Adrenal gland (tissue), 12 donors: ENCODE data around the gene ZNF337. TPM values are rescaled to one million over a fixed set of nuclear protein-coding genes. Genes with fewer than 3 reads are reported as not detected.
"Not testable (repeated sequence)": the region's sequence is repeated elsewhere in the genome, so short reads cannot be mapped to it uniquely, and the experiment has no call there.

Experiments
- DNase-seq, 7 donors: peaks; one replicate each; pipeline ENCODE4 v3.0.0-alpha.2; 2019 to 2020
- H3K27ac ChIP-seq, 5 donors: fragments of 200-600 bp; sonication (generic) in 4 of 5; 1 replicate in 3 of 5; 2 replicates in 2 of 5; pipeline versions ENCODE4 v1.5.1 to v1.8.0; 2016 to 2020; ENCODE audit warnings: mild to moderate bottlenecking in 1 of 5
- H3K27me3 ChIP-seq: fragments of 200-600 bp; 2 replicates; pipeline ENCODE4 v1.8.0; 2021
- H3K36me3 ChIP-seq, 2 donors: fragments of 200-600 bp; replicated peaks in 1 of 2; 1 replicate in 1 of 2; 2 replicates in 1 of 2; pipeline versions ENCODE4 v1.5.1 to v1.8.0; 2018 to 2022
- H3K4me1 ChIP-seq, 2 donors: fragments of 200-600 bp; replicated peaks in 1 of 2; 1 replicate in 1 of 2; 2 replicates in 1 of 2; pipeline versions ENCODE4 v1.5.1 to v1.8.0; 2018 to 2021
- H3K4me3 ChIP-seq, 4 donors: fragments of 200-600 bp; sonication (generic) in 3 of 4; one replicate each; pipeline ENCODE4 v1.5.1; 2016 to 2018
- H3K9me3 ChIP-seq, 3 donors: fragments of 200-600 bp; sonication (generic) in 1 of 3; replicated peaks in 1 of 3; 1 replicate in 2 of 3; 2 replicates in 1 of 3; pipeline versions ENCODE4 v1.5.1 to v1.8.0; 2016 to 2021
- CTCF ChIP-seq, 6 experiments: fragments of 450-650 bp in 4 of 6; fragments of 200-600 bp in 2 of 6; sonication (generic) in 1 of 6; IDR thresholded peaks; 1 replicate in 5 of 6; 2 replicates in 1 of 6; pipeline versions ENCODE4 v1.5.1 to v1.8.0; 2016 to 2021; ENCODE audit warnings: antibody characterized with exemption in 6 of 6, mild to moderate bottlenecking in 2 of 6, moderate library complexity in 1 of 6
- POLR2A ChIP-seq, 2 donors: fragments of 450-650 bp; IDR thresholded peaks; one replicate each; pipeline ENCODE4 v1.6.1; 2017; ENCODE audit warnings: antibody characterized with exemption in 2 of 2, mild to moderate bottlenecking in 2 of 2, moderate library complexity in 1 of 2
- WGBS, 4 donors: extraction: QIAGEN DNeasy Blood & Tissue Kit in 2 of 4; methylation state at CpG; one replicate each; pipeline versions ENCODE4 v1.1.5 to v1.1.7; 2013 to 2017; 5-methylcytosine and 5-hydroxymethylcytosine counted together
- intact Hi-C, 2 donors: fragments of 100-400 bp; cut with DNase I; formaldehyde crosslinking; loops; one replicate each; pipeline versions ENCODE4 v1.14.1 to v1.15.0; 2022 to 2023
- polyA plus RNA-seq, 3 donors: library from polyadenylated mRNA; stranded (reverse); fragments of 200-250 nt in 2 of 3; fragments of 350-450 nt in 1 of 3; fragmentation: Illumina TruSeq in 1 of 3; extraction: RNeasy Lipid Tissue Mini Kit (QIAGEN cat#74804) in 1 of 3; gene quantifications; one replicate each; pipeline ENCODE4 v1.2.3, GENCODE V29; 2013 to 2014
- total RNA-seq, 9 donors: library from RNA; depleted of rRNA in 4 of 9; stranded (reverse); fragments of >200 nt in 4 of 9; fragments of 120-200 nt in 1 of 9; fragmentation: NEBNext Ultra II Directional in 1 of 9; extraction: Animal tissue kit (Norgen Biotek cat#: 25700) in 1 of 9; gene quantifications; one replicate each; pipeline versions ENCODE4 v1.1.0 to v1.2.4, GENCODE V29; 2013 to 2023
- donor health status: healthy with polysubstance abuse.
- donor health status: Bipolar disorder and iron deficiency.
- donor health status: DM: yes; HTN: yes; CAD: no.
- donor health status: DM: no; HTN: no; CAD: no.
- donor health status: DM: no; HTN: no; CAD: no.
- donor health status: DM: yes; HTN: yes; CAD: no.

The ZNF337 gene
- total and polyA plus RNA-seq, 12 donors: 7.1 to 29.4 (median 11.8) TPM

DNA sequence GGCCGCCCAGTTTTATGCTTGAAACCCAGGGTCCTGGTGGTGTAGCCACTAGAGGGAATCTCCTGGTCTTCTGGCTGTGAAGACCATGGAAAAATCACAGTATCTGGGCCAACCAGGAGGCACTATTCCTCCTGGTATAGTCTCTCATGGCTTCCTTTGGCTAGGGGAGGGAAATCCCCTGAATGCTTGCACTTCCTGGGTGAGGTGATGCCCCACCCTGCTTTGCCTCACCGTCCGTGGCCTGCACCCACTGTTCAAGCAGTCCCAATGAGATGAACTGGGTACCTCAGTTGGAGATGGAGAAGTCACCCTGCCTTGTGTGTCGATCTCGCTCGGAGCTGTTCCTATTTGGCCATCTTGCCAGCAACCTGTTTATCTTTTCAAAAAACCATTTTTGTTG lies 10.1 kb upstream of the ZNF337 start:
- DNase-seq: no peak
- intact Hi-C loops: no loop called here
- H3K36me3 ChIP-seq: no peaks in the 10 kb centered on the region
- no peak overlapping the region for H3K27ac ChIP-seq
- no peak overlapping the region for H3K4me3 ChIP-seq
- H3K4me1 ChIP-seq: no peaks in the 10 kb centered on the region
- H3K27me3 ChIP-seq: no peaks in the 10 kb centered on the region
- TF ChIP-seq CTCF (IDR thresholded peaks at IDR 0.05) (no peak), POLR2A (IDR thresholded peaks at IDR 0.05) (no peak)
- WGBS, 4 donors: 92 to 98% (median 95%) methylated on average over 5 to 6 of the region's 6 CpGs
- no peaks in the 10 kb centered on the region for H3K9me3 ChIP-seq

DNA sequence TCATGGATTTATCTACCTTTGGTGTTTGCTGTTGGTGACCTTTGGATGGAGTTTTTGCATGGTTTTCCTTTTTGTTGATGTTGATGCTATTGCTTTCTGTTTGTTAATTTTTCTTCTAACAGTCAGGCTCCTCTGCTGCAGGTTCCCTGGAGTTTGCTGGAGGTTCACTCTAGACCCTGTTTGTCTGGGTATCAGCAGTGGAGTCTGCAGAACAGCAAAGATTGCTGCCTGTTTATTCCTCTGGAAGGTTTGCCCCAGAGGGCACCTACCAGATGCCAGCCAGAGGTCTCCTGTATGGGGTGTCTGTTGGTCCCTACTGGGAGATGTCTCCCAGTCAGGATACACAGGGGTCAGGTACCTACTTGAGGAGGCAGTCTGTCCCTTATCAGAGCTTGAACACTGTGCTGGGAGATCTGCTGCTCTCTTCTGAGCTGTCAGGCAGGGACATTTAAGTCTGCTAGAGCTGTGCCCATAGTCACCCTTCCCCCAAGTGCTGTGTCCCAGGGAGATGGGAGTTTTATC lies 9.2 kb upstream of the ZNF337 start:
- no peaks in the 10 kb centered on the region for H3K36me3 ChIP-seq
- no peaks in the 10 kb centered on the region for H3K9me3 ChIP-seq
- H3K4me1 ChIP-seq: no peaks in the 10 kb centered on the region
- intact Hi-C loops: no loop called here
- TF ChIP-seq POLR2A (IDR thresholded peaks at IDR 0.05) (no peak), CTCF (IDR thresholded peaks at IDR 0.05) (no peak)
- no peak overlapping the region for H3K4me3 ChIP-seq
- no peaks in the 10 kb centered on the region for H3K27me3 ChIP-seq
- DNase-seq: no peak
- no peak overlapping the region for H3K27ac ChIP-seq

GRCh38 chr20:25704303-25704702 lies 7.7 kb upstream of the ZNF337 start:
- 94 to 100% (median 94%) methylated on average over 2 of the region's 2 CpGs for WGBS, 4 donors
- H3K27ac ChIP-seq, DNase-seq, intact Hi-C loops, H3K27me3 ChIP-seq, H3K36me3 ChIP-seq, H3K9me3 ChIP-seq, H3K4me3 ChIP-seq, H3K4me1 ChIP-seq: not testable (repeated sequence)

GRCh38 chr20:25700835-25701234 lies 4.2 kb upstream of the ZNF337 start:
- H3K9me3 ChIP-seq, H3K27me3 ChIP-seq, H3K4me3 ChIP-seq, H3K4me1 ChIP-seq, H3K36me3 ChIP-seq, intact Hi-C loops, H3K27ac ChIP-seq, DNase-seq: not testable (repeated sequence)
- 86 to 100% (median 93%) methylated on average over 2 of the region's 2 CpGs for WGBS, 4 donors

- no peak overlapping the region for H3K27ac ChIP-seq
- no peaks in the 10 kb centered on the region for H3K36me3 ChIP-seq
- WGBS, 4 donors: 52 to 69% (median 61%) methylated on average over 1 of the region's 1 CpG
- peaks cover 13 to 17% of the 10 kb centered on the region in 2 donors for H3K4me1 ChIP-seq
- no peak for DNase-seq
- intact Hi-C loops: loop anchor here in 1 of 2 donors (10.0 kb wide), 1 partner anchor 75 kb away; the partner anchor contains the start of gene NANP
- TF ChIP-seq POLR2A (IDR thresholded peaks at IDR 0.05): no peak
- no peak for TF ChIP-seq CTCF (IDR thresholded peaks at IDR 0.05)
- H3K4me3 ChIP-seq: no peak overlapping the region
- H3K9me3 ChIP-seq: peaks cover 0 to 10% (median 0%) of the 10 kb centered on the region in 3 donors
- no peaks in the 10 kb centered on the region for H3K27me3 ChIP-seq
Observed at GRCh38 chr20:25699914-25700313, 3.3 kb upstream of the ZNF337 start.
